ENCODE data around the gene TMEM209.

- TF ChIP-seq, protein P1, sequence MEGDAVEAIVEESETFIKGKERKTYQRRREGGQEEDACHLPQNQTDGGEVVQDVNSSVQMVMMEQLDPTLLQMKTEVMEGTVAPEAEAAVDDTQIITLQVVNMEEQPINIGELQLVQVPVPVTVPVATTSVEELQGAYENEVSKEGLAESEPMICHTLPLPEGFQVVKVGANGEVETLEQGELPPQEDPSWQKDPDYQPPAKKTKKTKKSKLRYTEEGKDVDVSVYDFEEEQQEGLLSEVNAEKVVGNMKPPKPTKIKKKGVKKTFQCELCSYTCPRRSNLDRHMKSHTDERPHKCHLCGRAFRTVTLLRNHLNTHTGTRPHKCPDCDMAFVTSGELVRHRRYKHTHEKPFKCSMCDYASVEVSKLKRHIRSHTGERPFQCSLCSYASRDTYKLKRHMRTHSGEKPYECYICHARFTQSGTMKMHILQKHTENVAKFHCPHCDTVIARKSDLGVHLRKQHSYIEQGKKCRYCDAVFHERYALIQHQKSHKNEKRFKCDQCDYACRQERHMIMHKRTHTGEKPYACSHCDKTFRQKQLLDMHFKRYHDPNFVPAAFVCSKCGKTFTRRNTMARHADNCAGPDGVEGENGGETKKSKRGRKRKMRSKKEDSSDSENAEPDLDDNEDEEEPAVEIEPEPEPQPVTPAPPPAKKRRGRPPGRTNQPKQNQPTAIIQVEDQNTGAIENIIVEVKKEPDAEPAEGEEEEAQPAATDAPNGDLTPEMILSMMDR (IDR thresholded peaks at IDR 0.05; ENCODE audit: insufficient read depth, low read length, poor library complexity, severe bottlenecking), result peak; percentile 79
- no peak for TF ChIP-seq EZH2phosphoT487 (conservative IDR thresholded peaks at IDR 0.05; ENCODE audit: low read length)
These were observed 50.5 kb downstream of the TMEM209 start for GRCh38 chr7:130154501-130155317.

Data from SU-DHL-6 (cell line).